Mesothelial cell of epicardium (in vitro differentiated cells): ENCODE data around the gene DCAF11. TPM values are rescaled to one million over a fixed set of nuclear protein-coding genes. Genes with fewer than 3 reads are reported as not detected.

Experiments used
- DNase-seq, 2 experiments: peaks; one replicate each; pipeline ENCODE4 v3.0.0; 2021; ENCODE audit warnings: low spot score in 2 of 2; ENCODE audit not compliant: unreplicated experiment in 2 of 2
- H3K27ac Mint-ChIP-seq: 2 replicates; pipeline ENCODE4 v1.8.0; 2021; ENCODE audit warnings: mixed read lengths
- H3K27me3 Mint-ChIP-seq: 2 replicates; pipeline ENCODE4 v1.8.0; 2021; ENCODE audit warnings: low read depth, mixed read lengths
- H3K36me3 Mint-ChIP-seq: 2 replicates; pipeline ENCODE4 v1.8.0; 2021; ENCODE audit warnings: mixed read lengths
- H3K4me1 Mint-ChIP-seq: 2 replicates; pipeline ENCODE4 v1.8.0; 2021; ENCODE audit warnings: mixed read lengths
- H3K4me3 Mint-ChIP-seq: 2 replicates; pipeline ENCODE4 v1.8.0; 2021; ENCODE audit warnings: mild to moderate bottlenecking, moderate library complexity, mixed read lengths
- H3K9me3 Mint-ChIP-seq: 2 replicates; pipeline ENCODE4 v1.8.0; 2021; ENCODE audit warnings: mixed read lengths
- CTCF ChIP-seq: fragments of 200-600 bp; sonication (generic); IDR thresholded peaks from one replicate; pipeline ENCODE4 v1.5.0; 2021; ENCODE audit warnings: antibody characterized with exemption; ENCODE audit not compliant: unreplicated experiment
- total RNA-seq: library from RNA; stranded (reverse); gene quantifications from 3 replicates; pipeline ENCODE4 v1.2.1, GENCODE V29; 2021

The DCAF11 gene
- total RNA-seq, 1 donor from 2014 or later, result 62.3 TPM

- peaks cover 6% of the 10 kb centered on the region for H3K4me1 Mint-ChIP-seq
- H3K36me3 Mint-ChIP-seq, result no peaks in the 10 kb centered on the region
- H3K4me3 Mint-ChIP-seq, result no peak overlapping the region
- no peak for DNase-seq
- H3K27ac Mint-ChIP-seq, result no peak overlapping the region
- no peaks in the 10 kb centered on the region for H3K9me3 Mint-ChIP-seq
- TF ChIP-seq CTCF, result no peak
- H3K27me3 Mint-ChIP-seq, result no peaks in the 10 kb centered on the region
Observed at GRCh38 chr14:24130717-24131548, 16.4 kb downstream of the DCAF11 start.

- no peak overlapping the region for H3K4me3 Mint-ChIP-seq
- no peak for DNase-seq
- H3K27me3 Mint-ChIP-seq, result no peaks in the 10 kb centered on the region
- no peak for TF ChIP-seq CTCF
- no peaks in the 10 kb centered on the region for H3K36me3 Mint-ChIP-seq
- peaks cover 8% of the 10 kb centered on the region for H3K4me1 Mint-ChIP-seq
- no peaks in the 10 kb centered on the region for H3K9me3 Mint-ChIP-seq
- no peak overlapping the region for H3K27ac Mint-ChIP-seq
Observed at GRCh38 chr14:24131549-24131966, 17.0 kb downstream of the DCAF11 start.

GRCh38 chr14:24132061-24132685 is 17.6 kb downstream of the DCAF11 start:
- Mint-ChIP-seq H3K27ac (no peak overlapping the region), H3K27me3 (no peaks in the 10 kb centered on the region), H3K4me3 (no peak overlapping the region), H3K36me3 (peaks cover 1% of the 10 kb centered on the region), H3K9me3 (no peaks in the 10 kb centered on the region), H3K4me1 (peaks cover 14% of the 10 kb centered on the region)
- no peak for DNase-seq
- no peak for TF ChIP-seq CTCF

- peaks cover 18% of the 10 kb centered on the region for H3K4me1 Mint-ChIP-seq
- H3K9me3 Mint-ChIP-seq, result no peaks in the 10 kb centered on the region
- peaks cover 2% of the 10 kb centered on the region for H3K36me3 Mint-ChIP-seq
- H3K27me3 Mint-ChIP-seq, result no peaks in the 10 kb centered on the region
- TF ChIP-seq CTCF, result no peak
- no peak overlapping the region for H3K4me3 Mint-ChIP-seq
- H3K27ac Mint-ChIP-seq, result no peak overlapping the region
- no peak for DNase-seq
Observed at GRCh38 chr14:24132976-24133375, 18.4 kb downstream of the DCAF11 start.

- no peak overlapping the region for H3K27ac Mint-ChIP-seq
- H3K36me3 Mint-ChIP-seq, result peaks cover 5% of the 10 kb centered on the region
- H3K4me1 Mint-ChIP-seq, result peaks cover 21% of the 10 kb centered on the region
- no peak for DNase-seq
- no peaks in the 10 kb centered on the region for H3K27me3 Mint-ChIP-seq
- no peak for TF ChIP-seq CTCF
- no peaks in the 10 kb centered on the region for H3K9me3 Mint-ChIP-seq
- H3K4me3 Mint-ChIP-seq, result no peak overlapping the region
Observed at GRCh38 chr14:24133735-24134134, 19.2 kb downstream of the DCAF11 start.
